GM12878 (cell line): ENCODE data around the gene TXN2. TPM values are rescaled to one million over a fixed set of nuclear protein-coding genes. Genes with fewer than 3 reads are reported as not detected.
"Not testable (repeated sequence)": the region's sequence is repeated elsewhere in the genome, so short reads cannot be mapped to it uniquely, and the experiment has no call there.

Experiments used
- ATAC-seq: fragments of 200-7000 bp; cut with Tn5 transposase; 3 replicates; pipeline ENCODE4 v1.9.1; 2020; ENCODE audit warnings: mild to moderate bottlenecking, moderate library complexity
- BruUV-seq: library from RNA; stranded (reverse); fragments of 400-500 nt; replicated peaks from 2 replicates; lab custom pipeline; 2021; lab: Mats Ljungman, UMichigan
- CTCF ChIA-PET: fragments of 300-600 bp; sonication (Branson Sonifier 250); formaldehyde crosslinking; extraction: SDS; loops from one replicate; lab custom pipeline; 2021; ENCODE audit warnings: inconsistent platforms; lab: Yijun Ruan, JAX
- POLR2A ChIA-PET: fragments of 350-600 bp; formaldehyde crosslinking; extraction: SDS; loops from one replicate; lab custom pipeline; 2021; ENCODE audit warnings: inconsistent platforms; lab: Charles Lee
- RAD21 ChIA-PET: fragments of 300-600 bp; sonication (Branson Sonifier 250); formaldehyde crosslinking; loops from one replicate; lab custom pipeline; 2023; ENCODE audit warnings: antibody characterized with exemption; ENCODE audit not compliant: unreplicated experiment; lab: Charles Lee
- SMC1A ChIA-PET: fragments of 300-600 bp; sonication (Branson Sonifier 250); formaldehyde crosslinking; loops from one replicate; lab custom pipeline; 2023; ENCODE audit not compliant: unreplicated experiment, uncharacterized antibody; lab: Charles Lee
- DNase-seq: peaks from one replicate; pipeline ENCODE4 v3.0.0-alpha.2; 2011; ENCODE audit warnings: low read depth, low spot score
- FAIRE-seq: peaks from 3 replicates; lab custom pipeline; 2011; peaks lifted over from hg19 to GRCh38; lab: Jason Lieb, UNC
- H2AFZ ChIP-seq: 2 replicates; pipeline ENCODE4 v1.6.0; 2011; ENCODE audit warnings: low read depth, low read length, control low read depth; ENCODE audit not compliant: control insufficient read depth
- H3K27ac ChIP-seq: 2 replicates; pipeline ENCODE4 v1.5.1; 2011; ENCODE audit warnings: control low read depth; ENCODE audit not compliant: control insufficient read depth, insufficient read depth
- H3K27me3 ChIP-seq, 2 experiments: replicated peaks in 1 of 2; 2 replicates each; pipeline versions ENCODE4 v1.6.0 to v1.6.1; 2011; ENCODE audit warnings: low read length in 1 of 2; ENCODE audit not compliant: control insufficient read depth in 2 of 2, insufficient read depth in 2 of 2
- H3K36me3 ChIP-seq, 2 experiments: 2 replicates each; pipeline ENCODE4 v1.5.1; 2011; ENCODE audit warnings: low read length in 1 of 2; ENCODE audit not compliant: control insufficient read depth in 2 of 2, insufficient read depth in 2 of 2
- H3K4me1 ChIP-seq: 2 replicates; pipeline ENCODE4 v1.6.1; 2011; ENCODE audit warnings: mild to moderate bottlenecking, low read length, moderate library complexity, mixed read lengths; ENCODE audit not compliant: control insufficient read depth, insufficient read depth
- H3K4me2 ChIP-seq: 2 replicates; pipeline ENCODE4 v1.6.0; 2011; ENCODE audit warnings: control low read depth; ENCODE audit not compliant: control insufficient read depth, insufficient read depth
- H3K4me3 ChIP-seq: fragments of 200-600 bp; sonication (generic); 2 replicates; pipeline ENCODE4 v1.5.1; 2016
- H3K79me2 ChIP-seq: 2 replicates; pipeline ENCODE4 v1.6.0; 2011; ENCODE audit warnings: low read length; ENCODE audit not compliant: control insufficient read depth, insufficient read depth
- H3K9ac ChIP-seq: 2 replicates; pipeline ENCODE4 v1.8.0; 2011; ENCODE audit warnings: low read length, control low read depth, mixed read lengths; ENCODE audit not compliant: control insufficient read depth, insufficient read depth
- H3K9me3 ChIP-seq: replicated peaks from 3 replicates; pipeline ENCODE4 v1.5.1; 2011; ENCODE audit warnings: mild to moderate bottlenecking, low read length; ENCODE audit not compliant: control insufficient read depth, insufficient read depth
- H4K20me1 ChIP-seq: 2 replicates; pipeline ENCODE4 v1.6.0; 2011; ENCODE audit not compliant: control insufficient read depth, insufficient read depth
- CEBPZ ChIP-seq: fragments of 150-350 bp; IDR thresholded peaks from 2 replicates; pipeline ENCODE4 v1.6.1; 2016; ENCODE audit warnings: low read depth, low read length
- IRF4 ChIP-seq: IDR thresholded peaks from 2 replicates; pipeline ENCODE4 v1.6.1; 2011; ENCODE audit warnings: low read depth, low read length
- JUND ChIP-seq: IDR thresholded peaks from 2 replicates; pipeline ENCODE4 v1.6.1; 2012; ENCODE audit warnings: low read depth, mild to moderate bottlenecking, low read length, improper control_type of control experiment, moderate library complexity
- WGBS: methylation state at CpG from one replicate; pipeline ENCODE4 v1.1.6; 2016; ENCODE audit warnings: low lambda C conversion rate; ENCODE audit not compliant: insufficient replicate concordance, insufficient coverage; ENCODE audit errors: missing lambda C conversion rate; 5-methylcytosine and 5-hydroxymethylcytosine counted together
- in situ Hi-C: fragments of 300-500 bp; cut with MboI; formaldehyde crosslinking; loops from 9 replicates; pipeline ENCODE4 v1.14.3; 2018; ENCODE audit warnings: mixed read lengths
- intact Hi-C: fragments of 100-400 bp; cut with micrococcal nuclease; formaldehyde crosslinking; loops from one replicate; pipeline ENCODE4 v1.14.2; 2022; ENCODE audit not compliant: unreplicated experiment
- polyA plus RNA-seq, 11 experiments: library from polyadenylated mRNA; depleted of rRNA in 4 of 11; unstranded in 6 of 11; stranded (reverse) in 5 of 11; fragments of >200 nt; fragmentation: Nextera tagmentation in 4 of 11; fragmentation: Illumina TruSeq in 1 of 11; extraction: Ambion mirVana in 4 of 11; extraction: Trizol in 1 of 11; gene quantifications; 1 replicate in 1 of 11; 2 replicates in 10 of 11; pipeline versions ENCODE4 v1.2.1 to v1.2.3, GENCODE V29; 2011 to 2016; ENCODE audit warnings: inconsistent platforms in 2 of 11, missing spikeins in 2 of 11, low read depth in 1 of 11
- total RNA-seq, 4 experiments: library from RNA; depleted of rRNA in 3 of 4; stranded (reverse); fragments of >200 nt in 3 of 4; fragmentation: Illumina TruSeq in 1 of 4; extraction: Trizol in 1 of 4; gene quantifications; 2 replicates each; pipeline versions ENCODE4 v1.2.1 to v1.2.3, GENCODE V29; 2013 to 2021

The TXN2 gene
- total and polyA plus RNA-seq, 10 of the 15 experiments (the other 5 are each of a cell fraction or from before 2014, with no cell fraction given): 70.2 to 350 (median 183) TPM

- TF ChIP-seq CEBPZ (no peak), IRF4 (no peak), JUND (no peak)
These were observed 50.6 kb downstream of the TXN2 start (continued) for GRCh38 chr22:36430863-36431262.

GRCh38 chr22:36427952-36428351 lies 53.5 kb downstream of the TXN2 start:
- H3K9ac ChIP-seq, H3K4me3 ChIP-seq, H4K20me1 ChIP-seq, FAIRE-seq, intact Hi-C loops, SMC1A ChIA-PET, RAD21 ChIA-PET, H2AFZ ChIP-seq, in situ Hi-C loops, CTCF ChIA-PET, H3K36me3 ChIP-seq, H3K4me2 ChIP-seq, DNase-seq, H3K79me2 ChIP-seq, BruUV-seq, H3K9me3 ChIP-seq, H3K27me3 ChIP-seq, H3K27ac ChIP-seq, H3K4me1 ChIP-seq, ATAC-seq: not testable (repeated sequence)
- POLR2A ChIA-PET: interaction anchor here (0.8 kb wide), 1 partner anchor 14 kb away, joined by 6 read pairs; no protein-coding TSS in a partner anchor
- whole genome bisulfite sequencing: 71% methylated on average over 10 of the region's 11 CpGs
